Stimulated activated effector memory CD8-positive, alpha-beta T cell treated with anti-CD3 and anti-CD28 coated beads, Interleukin-12 subunit alpha, Interleukin-12 subunit beta, amount 100 ng/mL, for 72 hours (primary cell): ENCODE results near the gene MFAP4.

Experiments used
- ATAC-seq: fragments of 150-1000 bp; cut with Tn5 transposase; 2 replicates; pipeline ENCODE4 v1.10.0; 2021
- DNase-seq, 2 donors: peaks; one replicate each; pipeline ENCODE4 v3.0.0; 2021 to 2022; ENCODE audit warnings: low spot score in 2 of 2
- H3K27ac Mint-ChIP-seq: one replicate; pipeline ENCODE4 v1.8.0; 2022; ENCODE audit warnings: mild to moderate bottlenecking, mixed read lengths
- H3K36me3 Mint-ChIP-seq: one replicate; pipeline ENCODE4 v1.8.0; 2022; ENCODE audit warnings: mild to moderate bottlenecking, mixed read lengths
- H3K4me1 Mint-ChIP-seq: one replicate; pipeline ENCODE4 v1.8.0; 2022; ENCODE audit warnings: mixed read lengths
- H3K4me3 Mint-ChIP-seq: one replicate; pipeline ENCODE4 v1.8.0; 2022; ENCODE audit warnings: mild to moderate bottlenecking, mixed read lengths
- H3K9me3 Mint-ChIP-seq: one replicate; pipeline ENCODE4 v1.8.0; 2022; ENCODE audit warnings: mixed read lengths

The MFAP4 gene

GRCh38 chr17:19413761-19414160 lies 26.8 kb upstream of the MFAP4 start:
- no peak overlapping the region for H3K4me3 Mint-ChIP-seq
- no peaks in the 10 kb centered on the region for H3K36me3 Mint-ChIP-seq
- ATAC-seq (no peak), DNase-seq (no peak)
- H3K4me1 Mint-ChIP-seq: peaks cover 13% of the 10 kb centered on the region
- no peaks in the 10 kb centered on the region for H3K9me3 Mint-ChIP-seq
- no peak overlapping the region for H3K27ac Mint-ChIP-seq

GRCh38 chr17:19412984-19413383 lies 26.0 kb upstream of the MFAP4 start:
- no peak overlapping the region for H3K4me3 Mint-ChIP-seq

GRCh38 chr17:19412510-19412909 lies 25.5 kb upstream of the MFAP4 start:
- Mint-ChIP-seq H3K4me1 (peaks cover under 1% of the 10 kb centered on the region), H3K9me3 (no peaks in the 10 kb centered on the region), H3K36me3 (no peaks in the 10 kb centered on the region), H3K27ac (peak overlapping the region; percentile 17), H3K4me3 (no peak overlapping the region)
- ATAC-seq: no peak
- DNase-seq: no peak

More at GRCh38 chr17:19412984-19413383, 26.0 kb upstream of the MFAP4 start:
- H3K4me1 Mint-ChIP-seq: peaks cover 5% of the 10 kb centered on the region
- no peak for ATAC-seq
- H3K9me3 Mint-ChIP-seq: no peaks in the 10 kb centered on the region
- H3K27ac Mint-ChIP-seq: no peak overlapping the region
- no peaks in the 10 kb centered on the region for H3K36me3 Mint-ChIP-seq
- no peak for DNase-seq

- no peak for ATAC-seq
- no peak overlapping the region for H3K27ac Mint-ChIP-seq
- no peak for DNase-seq
Observed at GRCh38 chr17:19411631-19412030, 24.6 kb upstream of the MFAP4 start.

GRCh38 chr17:19410875-19411620 lies 24.1 kb upstream of the MFAP4 start, which contains the start of gene RNF112:
RNF112 (plus strand) TSS chr17:19411232; CDS start chr17:19411409, 177 bp downstream.
- Mint-ChIP-seq H3K4me3 (no peak within 1 kb of the TSS), H3K27ac (no peak within 1 kb of the TSS), H3K4me1 (no peaks in the 10 kb centered on the region), H3K36me3 (no peaks in the 10 kb centered on the region), H3K9me3 (no peaks in the 10 kb centered on the region)
- DNase-seq (no peak), ATAC-seq (no peak)

More at GRCh38 chr17:19411631-19412030, 24.6 kb upstream of the MFAP4 start:
- no peaks in the 10 kb centered on the region for H3K36me3 Mint-ChIP-seq
- no peak overlapping the region for H3K4me3 Mint-ChIP-seq
- no peaks in the 10 kb centered on the region for H3K4me1 Mint-ChIP-seq
- no peaks in the 10 kb centered on the region for H3K9me3 Mint-ChIP-seq

GRCh38 chr17:19410091-19410490 lies 23.1 kb upstream of the MFAP4 start:
- no peak for ATAC-seq
- no peak for DNase-seq
- Mint-ChIP-seq H3K4me3 (no peak overlapping the region), H3K27ac (no peak overlapping the region), H3K4me1 (no peaks in the 10 kb centered on the region), H3K36me3 (no peaks in the 10 kb centered on the region), H3K9me3 (no peaks in the 10 kb centered on the region)

GRCh38 chr17:19409509-19409908 lies 22.5 kb upstream of the MFAP4 start:
- H3K4me3 Mint-ChIP-seq: no peak overlapping the region
- DNase-seq (no peak), ATAC-seq (peak; percentile 4)
- no peak overlapping the region for H3K27ac Mint-ChIP-seq
- no peaks in the 10 kb centered on the region for H3K36me3 Mint-ChIP-seq
- H3K4me1 Mint-ChIP-seq: no peaks in the 10 kb centered on the region
- no peaks in the 10 kb centered on the region for H3K9me3 Mint-ChIP-seq

GRCh38 chr17:19409066-19409465 lies 22.1 kb upstream of the MFAP4 start:
- no peak overlapping the region for H3K4me3 Mint-ChIP-seq
- no peaks in the 10 kb centered on the region for H3K9me3 Mint-ChIP-seq
- ATAC-seq: no peak
- H3K4me1 Mint-ChIP-seq: no peaks in the 10 kb centered on the region
- H3K36me3 Mint-ChIP-seq: no peaks in the 10 kb centered on the region
- DNase-seq: no peak
- H3K27ac Mint-ChIP-seq: no peak overlapping the region

- Mint-ChIP-seq H3K4me3 (no peak overlapping the region), H3K9me3 (no peaks in the 10 kb centered on the region), H3K27ac (no peak overlapping the region), H3K4me1 (no peaks in the 10 kb centered on the region), H3K36me3 (no peaks in the 10 kb centered on the region)
- ATAC-seq (no peak), DNase-seq (no peak)
Observed at GRCh38 chr17:19408346-19408710, 21.3 kb upstream of the MFAP4 start.

GRCh38 chr17:19407601-19408345 lies 20.8 kb upstream of the MFAP4 start:
- no peak for DNase-seq
- no peaks in the 10 kb centered on the region for H3K4me1 Mint-ChIP-seq

GRCh38 chr17:19405114-19405513 lies 18.1 kb upstream of the MFAP4 start:
- DNase-seq: no peak
- ATAC-seq: no peak
- Mint-ChIP-seq H3K4me3 (no peak overlapping the region), H3K27ac (no peak overlapping the region), H3K9me3 (no peaks in the 10 kb centered on the region), H3K4me1 (no peaks in the 10 kb centered on the region), H3K36me3 (no peaks in the 10 kb centered on the region)

More at GRCh38 chr17:19407601-19408345, 20.8 kb upstream of the MFAP4 start:
- Mint-ChIP-seq H3K4me3 (no peak overlapping the region), H3K27ac (no peak overlapping the region), H3K36me3 (no peaks in the 10 kb centered on the region), H3K9me3 (no peaks in the 10 kb centered on the region)
- ATAC-seq: no peak

- no peak overlapping the region for H3K27ac Mint-ChIP-seq
- H3K36me3 Mint-ChIP-seq: no peaks in the 10 kb centered on the region
- no peak overlapping the region for H3K4me3 Mint-ChIP-seq
- no peaks in the 10 kb centered on the region for H3K9me3 Mint-ChIP-seq
- H3K4me1 Mint-ChIP-seq: no peaks in the 10 kb centered on the region
- ATAC-seq: no peak
- DNase-seq: no peak
Observed at GRCh38 chr17:19404264-19404663, 17.3 kb upstream of the MFAP4 start.

GRCh38 chr17:19403021-19403420 lies 16.0 kb upstream of the MFAP4 start:
- DNase-seq (no peak), ATAC-seq (no peak)
- no peak overlapping the region for H3K27ac Mint-ChIP-seq
- H3K9me3 Mint-ChIP-seq: no peaks in the 10 kb centered on the region
- H3K4me1 Mint-ChIP-seq: no peaks in the 10 kb centered on the region
- H3K4me3 Mint-ChIP-seq: no peak overlapping the region
- H3K36me3 Mint-ChIP-seq: no peaks in the 10 kb centered on the region

GRCh38 chr17:19402171-19402570 lies 15.2 kb upstream of the MFAP4 start:
- no peak for DNase-seq
- H3K4me1 Mint-ChIP-seq: no peaks in the 10 kb centered on the region
- H3K9me3 Mint-ChIP-seq: no peaks in the 10 kb centered on the region
- peak overlapping the region; percentile 43 for H3K27ac Mint-ChIP-seq
- no peak overlapping the region for H3K4me3 Mint-ChIP-seq
- no peak for ATAC-seq
- H3K36me3 Mint-ChIP-seq: no peaks in the 10 kb centered on the region

- DNase-seq: no peak
- ATAC-seq: no peak
- H3K4me1 Mint-ChIP-seq: no peaks in the 10 kb centered on the region
- no peaks in the 10 kb centered on the region for H3K9me3 Mint-ChIP-seq
- H3K4me3 Mint-ChIP-seq: no peak overlapping the region
- H3K36me3 Mint-ChIP-seq: no peaks in the 10 kb centered on the region
- H3K27ac Mint-ChIP-seq: peak overlapping the region; percentile 43
Observed at GRCh38 chr17:19401321-19402010, 14.5 kb upstream of the MFAP4 start.
